GM19455 (cell line): ENCODE data around the gene WNT8A.

Experiments
- ATAC-seq: cut with Tn5 transposase; IDR thresholded peaks from one replicate; pipeline ENCODE4 v1.9.1; 2021; ENCODE audit not compliant: unreplicated experiment

The WNT8A gene

DNA sequence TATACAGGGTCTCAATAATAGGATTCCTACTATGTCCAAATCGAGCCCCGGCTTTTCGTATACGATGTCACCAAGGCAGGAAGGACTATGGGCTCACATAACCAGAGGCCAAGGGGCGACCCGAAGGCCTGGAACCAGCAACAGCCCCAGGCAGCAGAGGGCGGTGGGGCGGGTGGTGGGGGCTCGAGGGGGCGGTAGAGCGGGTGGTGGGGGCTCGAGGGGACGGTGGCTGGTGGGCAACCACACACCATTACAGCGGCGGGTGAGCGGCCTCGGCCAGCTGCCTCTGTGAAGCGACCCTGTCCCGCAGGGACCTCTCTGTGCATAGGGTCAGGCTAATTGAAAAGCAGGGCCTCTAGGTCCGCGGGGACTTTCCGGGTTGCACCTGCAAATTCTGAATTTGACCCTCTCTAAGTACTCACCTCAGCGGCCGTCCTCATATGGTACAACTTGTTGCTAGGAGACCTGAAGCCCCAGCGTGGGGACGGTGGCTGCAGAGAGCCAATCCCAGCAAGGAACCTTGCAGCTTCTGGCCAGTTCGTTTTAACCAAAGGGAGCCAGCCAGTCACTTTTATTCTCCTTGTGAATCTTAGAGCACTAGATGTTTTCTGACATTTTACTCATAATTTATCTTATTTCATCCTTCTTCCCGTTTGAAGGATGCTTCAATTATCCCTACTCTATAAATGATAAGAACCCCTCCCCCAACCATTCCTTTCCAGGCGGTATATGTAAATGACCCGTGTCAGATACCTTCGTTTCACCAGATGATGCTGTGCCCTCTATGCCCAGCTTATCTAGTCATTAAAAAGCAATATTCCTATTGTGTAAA, 55.3 kb downstream of the WNT8A start, which contains the start of gene NME5:
Gene NME5 (minus strand): TSS at position 480 of the 832 bp plus-strand sequence. CDS start 648 bp downstream, outside the sequence.
- ATAC-seq, result no peak

DNA sequence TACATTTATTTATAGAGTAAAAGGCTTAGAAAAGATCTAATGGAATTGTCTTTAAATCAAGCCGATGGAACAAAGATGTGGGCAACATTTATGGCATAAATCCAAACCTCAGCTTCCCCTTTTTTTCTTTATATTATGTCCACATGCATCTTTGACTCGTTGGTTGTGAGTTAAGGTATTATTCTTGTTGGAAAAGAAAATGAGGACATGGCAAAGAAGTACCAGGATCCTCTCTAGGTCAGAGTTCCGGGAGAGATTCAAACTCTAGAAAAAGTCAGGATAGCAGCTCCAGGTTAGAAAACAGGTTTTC, 55.9 kb downstream of the WNT8A start:
- ATAC-seq, result no peak

DNA sequence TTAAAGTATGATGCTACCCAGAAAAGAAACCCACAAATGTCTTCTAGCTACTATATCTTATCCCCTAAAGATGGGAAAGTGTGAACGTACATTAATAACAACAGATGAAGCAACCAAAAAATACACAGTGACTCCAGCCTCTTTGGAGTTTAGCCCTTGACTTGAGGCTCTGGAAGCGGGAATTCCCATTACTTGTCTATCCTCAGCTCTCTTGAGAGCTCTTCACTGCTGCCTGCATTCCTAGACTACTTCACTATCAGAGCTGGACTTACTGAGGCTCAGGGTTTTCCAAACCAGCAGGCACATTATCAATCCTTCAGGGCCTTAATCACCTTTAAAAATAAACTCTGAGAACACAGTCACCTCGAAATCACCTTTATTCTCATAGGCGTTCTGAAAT, 56.4 kb downstream of the WNT8A start:
- ATAC-seq, result no peak
